Heart left ventricle (tissue), 16 donors: Measurements from ENCODE around the gene HERC4. TPM values are rescaled to one million over a fixed set of nuclear protein-coding genes. Genes with fewer than 3 reads are reported as not detected.
A peak's percentile ranks its signal among the peaks of the same experiment; 100 is the strongest.

Experiments
- ATAC-seq, 4 donors: fragments of 200-7000 bp; cut with Tn5 transposase; one replicate each; pipeline ENCODE4 v1.9.1; 2020 to 2022; ENCODE audit warnings: moderate library complexity in 4 of 4, mild to moderate bottlenecking in 3 of 4, moderate number of reproducible peaks in 1 of 4
- DNase-seq, 5 donors: peaks; one replicate each; pipeline ENCODE4 v3.0.0-alpha.2; 2020
- H3K27ac ChIP-seq, 12 donors: fragments of 200-600 bp; sonication (generic) in 4 of 12; one replicate each; pipeline versions ENCODE4 v1.5.0 to v1.8.0; 2016 to 2022; ENCODE audit warnings: mild to moderate bottlenecking in 2 of 12
- H3K27me3 ChIP-seq, 9 donors: fragments of 200-600 bp; sonication (generic) in 2 of 9; one replicate each; pipeline versions ENCODE4 v1.5.1 to v1.8.0; 2016 to 2022; ENCODE audit warnings: mild to moderate bottlenecking in 3 of 9
- H3K36me3 ChIP-seq, 9 donors: fragments of 200-600 bp; sonication (generic) in 2 of 9; one replicate each; pipeline versions ENCODE4 v1.5.0 to v1.8.0; 2018 to 2022; ENCODE audit warnings: mild to moderate bottlenecking in 2 of 9
- H3K4me1 ChIP-seq, 12 donors: fragments of 200-600 bp; sonication (generic) in 4 of 12; one replicate each; pipeline versions ENCODE4 v1.5.0 to v1.8.0; 2016 to 2022; ENCODE audit warnings: mild to moderate bottlenecking in 3 of 12
- H3K4me3 ChIP-seq, 12 donors: fragments of 200-600 bp; sonication (generic) in 4 of 12; one replicate each; pipeline versions ENCODE4 v1.5.0 to v1.8.0; 2017 to 2022; ENCODE audit warnings: mild to moderate bottlenecking in 9 of 12, moderate library complexity in 4 of 12
- H3K9me3 ChIP-seq, 12 donors: fragments of 200-600 bp; sonication (generic) in 4 of 12; one replicate each; pipeline versions ENCODE4 v1.5.0 to v1.8.0; 2016 to 2022; ENCODE audit warnings: mild to moderate bottlenecking in 1 of 12
- POLR2A ChIP-seq, 2 donors: fragments of 450-650 bp; IDR thresholded peaks; one replicate each; pipeline ENCODE4 v1.6.1; 2017; ENCODE audit warnings: antibody characterized with exemption in 2 of 2, mild to moderate bottlenecking in 2 of 2, moderate library complexity in 2 of 2
- WGBS, 4 donors: extraction: QIAGEN DNeasy Blood & Tissue Kit in 2 of 4; methylation state at CpG; one replicate each; pipeline versions ENCODE4 v1.1.5 to v1.1.7; 2013 to 2018; 5-methylcytosine and 5-hydroxymethylcytosine counted together
- intact Hi-C, 10 donors: fragments of 100-400 bp; cut with DNase I; formaldehyde crosslinking; loops; one replicate each; pipeline versions ENCODE4 v1.11.1 to v1.14.2; 2022
- polyA plus RNA-seq, 2 donors: library from polyadenylated mRNA; stranded (reverse); fragments of 200-250 nt; gene quantifications; one replicate each; pipeline ENCODE4 v1.2.3, GENCODE V29; 2013
- total RNA-seq, 9 donors: library from RNA; depleted of rRNA in 2 of 9; stranded (reverse); fragments of >200 nt in 2 of 9; fragmentation: NEBNext Ultra II Directional in 3 of 9; extraction: Animal tissue kit (Norgen Biotek cat#: 25700) in 3 of 9; gene quantifications; one replicate each; pipeline versions ENCODE4 v1.1.0 to v1.2.4, GENCODE V29; 2016 to 2023
- TF ChIP-seq, protein P1 (sequence below), 12 donors: fragments of 200-600 bp; sonication (generic) in 4 of 12; IDR thresholded peaks; one replicate each; pipeline versions ENCODE4 v1.5.0 to v1.8.0; 2018 to 2022; ENCODE audit warnings: antibody characterized with exemption in 12 of 12, mild to moderate bottlenecking in 5 of 12
- donor health status: ischemic (EF 13 %, LVEDD 7.1; RV severe dilation, severe dysfunction).
- donor health status: healthy with polysubstance abuse.
- donor health status: DM: no; HTN: yes; CAD: no.
- donor health status: DM: no; HTN: no; CAD: no.
- donor health status: ischemic (EF 25% LVEDD 6.9; RV normal size, moderate dysfunction).
- donor health status: ischemic (EF 25% LVEDD 5.7; RV mildly dilated, moderate dysfunction).
- donor health status: healthy.
- donor health status: DM: yes; HTN: yes; CAD: no.
- donor health status: ischemic (EF 35%, LVEDD 5.7; RV mildly dilated, moderate dysfunction).
- donor health status: nonischemic (EF 11% LVEDD 7.7; RV severe dilation, severe dysfunction).
- donor health status: DM: yes; HTN: yes; CAD: no.
- donor health status: PGD.
- donor health status: ischemic (EF 29% LVEDD 5.4; RV normal size, mild dysfunction).
- donor health status: nonischemic (EF 23%, LVEDD 6.1; RV moderate dilation, normal function).

HERC4 gene
- total and polyA plus RNA-seq, 11 donors = 11.7 to 39.4 (median 29.3) TPM

DNA sequence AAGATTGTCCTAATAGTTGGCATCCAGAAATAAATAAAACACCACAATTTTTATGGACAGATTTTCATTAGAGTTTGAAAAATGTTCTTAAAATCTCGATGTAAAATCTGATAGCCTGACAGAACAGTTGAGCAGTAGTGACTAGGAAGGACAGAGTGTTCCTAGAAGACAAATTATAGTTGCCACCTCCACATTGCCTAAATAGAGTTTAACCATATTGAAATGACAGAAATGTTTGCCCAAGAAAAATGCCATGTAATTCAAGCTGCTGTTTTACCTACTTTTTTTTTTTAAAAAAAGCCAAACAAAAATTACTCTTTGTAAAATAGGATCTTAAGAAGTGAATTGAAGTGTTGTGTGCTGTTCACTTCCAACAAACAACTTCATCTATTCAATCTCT, 8.9 kb upstream of the HERC4 start:
- no peak for TF ChIP-seq POLR2A (IDR thresholded peaks at IDR 0.05)
- TF ChIP-seq, protein P1, sequence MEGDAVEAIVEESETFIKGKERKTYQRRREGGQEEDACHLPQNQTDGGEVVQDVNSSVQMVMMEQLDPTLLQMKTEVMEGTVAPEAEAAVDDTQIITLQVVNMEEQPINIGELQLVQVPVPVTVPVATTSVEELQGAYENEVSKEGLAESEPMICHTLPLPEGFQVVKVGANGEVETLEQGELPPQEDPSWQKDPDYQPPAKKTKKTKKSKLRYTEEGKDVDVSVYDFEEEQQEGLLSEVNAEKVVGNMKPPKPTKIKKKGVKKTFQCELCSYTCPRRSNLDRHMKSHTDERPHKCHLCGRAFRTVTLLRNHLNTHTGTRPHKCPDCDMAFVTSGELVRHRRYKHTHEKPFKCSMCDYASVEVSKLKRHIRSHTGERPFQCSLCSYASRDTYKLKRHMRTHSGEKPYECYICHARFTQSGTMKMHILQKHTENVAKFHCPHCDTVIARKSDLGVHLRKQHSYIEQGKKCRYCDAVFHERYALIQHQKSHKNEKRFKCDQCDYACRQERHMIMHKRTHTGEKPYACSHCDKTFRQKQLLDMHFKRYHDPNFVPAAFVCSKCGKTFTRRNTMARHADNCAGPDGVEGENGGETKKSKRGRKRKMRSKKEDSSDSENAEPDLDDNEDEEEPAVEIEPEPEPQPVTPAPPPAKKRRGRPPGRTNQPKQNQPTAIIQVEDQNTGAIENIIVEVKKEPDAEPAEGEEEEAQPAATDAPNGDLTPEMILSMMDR (IDR thresholded peaks at IDR 0.05) = no peak
- H3K36me3 ChIP-seq = no peaks in the 10 kb centered on the region
- H3K27ac ChIP-seq = peak overlapping the region in 7 of 12 donors; percentile 4 to 50 (median 42)
- 19 to 41% (median 27%) methylated on average over 1 of the region's 1 CpG for WGBS, 4 donors
- no peak overlapping the region for H3K4me3 ChIP-seq
- peaks cover 0 to 26% (median 0%) of the 10 kb centered on the region in 12 donors for H3K4me1 ChIP-seq
- no peaks in the 10 kb centered on the region for H3K27me3 ChIP-seq
- H3K9me3 ChIP-seq = no peaks in the 10 kb centered on the region
- ATAC-seq = no peak
- DNase-seq = no peak
- intact Hi-C loops = loop anchor here (1.0 to 10.0 kb wide), 5 partner anchors 72 to 221 kb away; no protein-coding TSS in a partner anchor

DNA sequence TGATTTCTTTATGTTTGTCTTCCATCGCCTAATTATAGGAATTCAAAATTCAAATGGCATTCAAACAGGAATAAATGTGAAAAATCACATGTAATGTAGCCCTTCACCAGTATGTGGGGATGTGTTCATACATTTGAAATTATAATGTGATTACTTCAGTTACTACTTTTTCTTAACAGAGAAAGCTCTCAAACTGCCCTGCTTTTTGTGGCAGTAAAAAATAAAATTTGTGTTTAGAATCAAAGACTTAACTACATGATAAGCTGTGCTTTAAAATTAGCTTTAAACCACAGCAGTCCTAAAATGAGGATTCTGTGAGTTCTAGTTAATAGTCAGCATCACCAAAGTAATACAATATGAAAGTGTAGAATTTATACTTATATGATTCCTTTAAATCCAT, 7.8 kb upstream of the HERC4 start:
- H3K36me3 ChIP-seq = no peaks in the 10 kb centered on the region
- H3K27me3 ChIP-seq = no peaks in the 10 kb centered on the region
- TF ChIP-seq, protein P1 (IDR thresholded peaks at IDR 0.05) = peak in 9 of 12 donors; percentile 29 to 60 (median 48)
- TF ChIP-seq POLR2A (IDR thresholded peaks at IDR 0.05) = no peak
- peaks cover 0 to 26% (median 0%) of the 10 kb centered on the region in 12 donors for H3K4me1 ChIP-seq
- DNase-seq = no peak
- intact Hi-C loops = loop anchor here (1.0 to 10.0 kb wide), 5 partner anchors 73 to 222 kb away; no protein-coding TSS in a partner anchor
- peak in 1 of 4 donors; percentile 48 for ATAC-seq
- 33 to 43% (median 38%) methylated on average over 1 of the region's 1 CpG for WGBS, 4 donors
- no peak overlapping the region for H3K4me3 ChIP-seq
- peak overlapping the region in 2 of 12 donors; percentile 42 to 44 for H3K27ac ChIP-seq
- no peaks in the 10 kb centered on the region for H3K9me3 ChIP-seq

DNA sequence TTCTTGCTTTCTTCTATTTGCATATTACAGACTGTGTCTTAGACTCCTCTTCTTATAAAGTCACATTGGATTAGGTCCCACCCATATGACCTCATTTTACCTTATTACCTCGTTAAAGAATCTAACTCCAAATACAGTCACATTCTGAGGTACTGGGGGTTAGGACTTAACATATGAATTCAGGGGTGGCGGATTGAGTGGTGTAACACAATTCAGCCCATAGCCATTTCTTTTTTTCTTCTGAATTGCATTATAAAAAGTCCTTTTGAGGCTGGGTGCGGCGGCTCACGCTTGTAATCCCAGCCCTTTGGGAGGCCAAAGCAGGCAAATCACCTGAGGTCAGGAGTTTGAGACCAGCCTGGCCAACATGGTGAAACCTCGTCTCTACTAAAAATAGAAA, 6.8 kb upstream of the HERC4 start:
- Histone ChIP-seq H3K4me3 (no peak overlapping the region), H3K27me3 (no peaks in the 10 kb centered on the region), H3K4me1 (peaks cover 0 to 20% (median 0%) of the 10 kb centered on the region in 12 donors), H3K36me3 (no peaks in the 10 kb centered on the region), H3K9me3 (no peaks in the 10 kb centered on the region), H3K27ac (no peak overlapping the region)
- TF ChIP-seq POLR2A (IDR thresholded peaks at IDR 0.05) = no peak
- TF ChIP-seq, protein P1 (IDR thresholded peaks at IDR 0.05) = no peak
- DNase-seq (no peak), ATAC-seq (no peak)
- intact Hi-C loops = loop anchor here (2.0 to 10.0 kb wide), 4 partner anchors 75 to 223 kb away; no protein-coding TSS in a partner anchor
- 76 to 85% (median 83%) methylated on average over 6 of the region's 6 CpGs for WGBS, 4 donors

DNA sequence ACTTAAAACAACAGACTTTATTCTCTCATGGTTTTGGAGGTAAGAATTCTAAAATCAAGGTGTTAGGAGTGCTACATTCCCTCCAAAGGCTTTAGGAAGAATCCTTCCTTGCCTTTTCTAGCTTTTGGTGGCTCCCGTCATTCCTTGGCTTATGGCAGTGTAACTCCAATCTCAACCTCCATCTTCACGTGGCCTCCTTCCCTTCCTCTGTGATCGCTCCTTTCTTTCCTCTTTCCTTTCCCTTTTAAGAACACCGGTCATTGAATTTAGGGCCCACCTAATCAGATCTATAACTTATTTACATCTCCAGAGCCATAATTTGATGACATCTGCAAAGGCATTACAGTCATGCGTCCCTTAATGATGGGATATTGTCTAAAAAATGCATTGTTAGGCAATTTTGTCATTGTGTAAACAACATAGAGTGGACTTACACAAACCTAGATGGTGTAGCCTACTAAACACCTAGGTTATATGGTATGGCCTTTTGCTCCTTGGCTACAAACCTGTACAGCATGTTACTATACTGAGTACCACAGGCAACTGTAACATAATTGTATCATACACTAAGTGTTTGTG, 5.9 kb upstream of the HERC4 start:
- intact Hi-C loops = loop anchor here in 7 of 10 donors (5.0 to 10.0 kb wide), 3 partner anchors 76 to 224 kb away; no protein-coding TSS in a partner anchor
- H3K36me3 ChIP-seq = no peaks in the 10 kb centered on the region
- H3K9me3 ChIP-seq = no peaks in the 10 kb centered on the region
- DNase-seq = no peak
- H3K27me3 ChIP-seq = no peaks in the 10 kb centered on the region
- peaks cover 0 to 15% (median under 1%) of the 10 kb centered on the region in 12 donors for H3K4me1 ChIP-seq
- H3K4me3 ChIP-seq = no peak overlapping the region
- 77 to 81% (median 80%) methylated on average over 5 of the region's 5 CpGs for WGBS, 4 donors
- TF ChIP-seq POLR2A (IDR thresholded peaks at IDR 0.05) = no peak
- TF ChIP-seq, protein P1 (IDR thresholded peaks at IDR 0.05) = no peak
- no peak for ATAC-seq
- no peak overlapping the region for H3K27ac ChIP-seq
